Measurements from ENCODE around the gene MYO5B. TPM values are rescaled to one million over a fixed set of nuclear protein-coding genes. Genes with fewer than 3 reads are reported as not detected.

The MYO5B gene
- total RNA-seq, 4 donors from 2014 or later, result 1.9 to 18.3 (median 4.4) TPM

DNA sequence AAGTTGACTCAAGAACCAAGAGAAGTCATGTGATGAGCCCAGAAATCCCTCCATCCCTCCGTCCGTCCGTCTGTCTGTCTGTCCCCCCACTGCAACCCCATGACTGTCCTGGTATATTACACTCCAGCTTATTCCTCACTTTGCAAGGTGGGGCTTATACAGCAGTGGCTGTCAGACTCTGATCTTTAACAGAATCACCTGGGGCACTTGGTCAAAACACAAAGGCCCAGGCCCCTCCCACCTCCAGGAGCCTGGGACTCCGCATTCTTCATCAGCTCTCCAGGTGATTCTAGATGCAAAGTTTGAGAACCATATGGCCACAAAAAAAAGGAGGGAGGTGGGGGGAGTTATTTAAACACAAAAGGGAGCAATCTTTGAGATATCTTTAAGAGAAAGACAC, 61.4 kb downstream of the MYO5B start:
- WGBS, 2 donors (ENCODE audit: low coverage in 1 of 2), result 72 to 89% methylated on average over 3 to 4 of the region's 4 CpGs
- TF ChIP-seq EP300 (IDR thresholded peaks at IDR 0.05) (no peak), POLR2A (IDR thresholded peaks at IDR 0.05) (no peak), POLR2AphosphoS5 (IDR thresholded peaks at IDR 0.05) (no peak)
- TF ChIP-seq, protein P1, sequence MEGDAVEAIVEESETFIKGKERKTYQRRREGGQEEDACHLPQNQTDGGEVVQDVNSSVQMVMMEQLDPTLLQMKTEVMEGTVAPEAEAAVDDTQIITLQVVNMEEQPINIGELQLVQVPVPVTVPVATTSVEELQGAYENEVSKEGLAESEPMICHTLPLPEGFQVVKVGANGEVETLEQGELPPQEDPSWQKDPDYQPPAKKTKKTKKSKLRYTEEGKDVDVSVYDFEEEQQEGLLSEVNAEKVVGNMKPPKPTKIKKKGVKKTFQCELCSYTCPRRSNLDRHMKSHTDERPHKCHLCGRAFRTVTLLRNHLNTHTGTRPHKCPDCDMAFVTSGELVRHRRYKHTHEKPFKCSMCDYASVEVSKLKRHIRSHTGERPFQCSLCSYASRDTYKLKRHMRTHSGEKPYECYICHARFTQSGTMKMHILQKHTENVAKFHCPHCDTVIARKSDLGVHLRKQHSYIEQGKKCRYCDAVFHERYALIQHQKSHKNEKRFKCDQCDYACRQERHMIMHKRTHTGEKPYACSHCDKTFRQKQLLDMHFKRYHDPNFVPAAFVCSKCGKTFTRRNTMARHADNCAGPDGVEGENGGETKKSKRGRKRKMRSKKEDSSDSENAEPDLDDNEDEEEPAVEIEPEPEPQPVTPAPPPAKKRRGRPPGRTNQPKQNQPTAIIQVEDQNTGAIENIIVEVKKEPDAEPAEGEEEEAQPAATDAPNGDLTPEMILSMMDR (IDR thresholded peaks at IDR 0.05), result no peak
- Histone ChIP-seq H3K4me1 (no peaks in the 10 kb centered on the region), H3K4me3 (no peak overlapping the region), H3K36me3 (no peaks in the 10 kb centered on the region), H3K9me3 (no peaks in the 10 kb centered on the region), H3K27me3 (peaks cover 19% of the 10 kb centered on the region), H3K27ac (no peak overlapping the region)
- ATAC-seq, result no peak

DNA sequence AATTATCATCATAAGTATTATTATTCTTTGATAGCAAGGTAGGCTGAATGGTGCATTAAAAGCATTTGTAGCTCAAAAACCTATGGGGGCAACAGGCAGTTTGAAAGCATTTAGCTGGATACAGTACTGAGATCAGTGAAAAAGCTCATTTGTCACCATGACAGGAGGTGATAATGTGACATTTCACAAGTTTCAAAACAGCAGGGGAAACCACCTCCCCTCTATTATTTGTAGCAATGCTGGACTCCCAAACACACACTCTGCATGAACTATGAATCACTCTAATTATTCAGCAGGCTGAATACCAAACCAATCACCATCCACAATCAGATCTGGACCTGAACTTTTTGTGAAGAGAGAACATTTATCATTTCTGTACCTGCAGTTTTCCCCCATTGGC, 63.4 kb downstream of the MYO5B start:
- no peak overlapping the region for H3K27ac ChIP-seq
- TF ChIP-seq POLR2AphosphoS5 (IDR thresholded peaks at IDR 0.05) (no peak), POLR2A (IDR thresholded peaks at IDR 0.05) (no peak), EP300 (IDR thresholded peaks at IDR 0.05) (no peak)
- TF ChIP-seq, protein P1 (IDR thresholded peaks at IDR 0.05), result no peak
- ATAC-seq, result no peak

DNA sequence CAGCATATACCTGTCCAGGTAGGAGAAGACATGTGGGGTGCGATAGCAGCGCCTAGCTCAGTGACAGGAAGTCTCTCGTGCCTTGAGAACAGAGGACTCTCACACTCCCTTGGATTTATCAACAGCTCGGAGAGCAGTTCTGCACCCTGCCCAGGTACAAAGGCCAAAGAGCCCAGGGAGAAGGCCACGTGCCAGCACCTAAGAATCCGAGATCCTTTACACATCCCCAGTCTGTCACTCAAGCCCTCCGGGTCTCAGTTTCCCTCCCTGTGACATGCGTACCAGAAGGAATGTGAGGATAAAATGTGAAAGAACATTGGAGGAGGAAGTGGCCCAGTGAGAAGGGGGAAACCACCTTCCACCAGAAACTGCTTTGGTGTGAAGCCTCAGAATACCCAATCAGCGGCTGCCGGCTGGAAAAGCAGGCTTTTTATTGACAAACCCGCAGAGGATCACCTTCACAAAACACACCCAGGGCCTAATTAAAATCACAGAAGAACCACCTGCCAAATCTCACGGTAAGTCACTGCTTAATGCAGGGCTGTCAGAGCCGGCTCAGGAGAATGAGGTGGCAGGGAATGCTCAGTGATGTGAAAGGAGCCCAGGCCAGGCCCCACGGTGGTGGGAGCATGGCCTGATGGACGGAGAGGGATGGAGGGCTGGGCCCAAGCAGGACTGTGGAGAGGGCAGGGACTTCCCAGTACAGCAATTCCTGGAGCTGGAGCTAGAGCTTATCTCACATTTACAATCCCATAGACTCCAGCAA, 66.3 kb downstream of the MYO5B start:
- Histone ChIP-seq H3K36me3 (no peaks in the 10 kb centered on the region), H3K4me3 (no peak overlapping the region), H3K27ac (no peak overlapping the region), H3K9me3 (no peaks in the 10 kb centered on the region), H3K4me1 (no peaks in the 10 kb centered on the region), H3K27me3 (peaks cover 20% of the 10 kb centered on the region)
- WGBS, 2 donors (ENCODE audit: low coverage in 1 of 2), result 66 to 80% methylated on average over 5 to 8 of the region's 15 CpGs
- TF ChIP-seq, protein P1 (IDR thresholded peaks at IDR 0.05), result no peak
- TF ChIP-seq EP300 (IDR thresholded peaks at IDR 0.05) (no peak), POLR2A (IDR thresholded peaks at IDR 0.05) (no peak), POLR2AphosphoS5 (IDR thresholded peaks at IDR 0.05) (no peak)
- ATAC-seq, result no peak

More for the DNA sequence above, 63.4 kb downstream of the MYO5B start:
- no peaks in the 10 kb centered on the region for H3K4me1 ChIP-seq
- H3K27me3 ChIP-seq, result peaks cover 21% of the 10 kb centered on the region
- no peak overlapping the region for H3K4me3 ChIP-seq
- no peaks in the 10 kb centered on the region for H3K9me3 ChIP-seq
- H3K36me3 ChIP-seq, result no peaks in the 10 kb centered on the region

DNA sequence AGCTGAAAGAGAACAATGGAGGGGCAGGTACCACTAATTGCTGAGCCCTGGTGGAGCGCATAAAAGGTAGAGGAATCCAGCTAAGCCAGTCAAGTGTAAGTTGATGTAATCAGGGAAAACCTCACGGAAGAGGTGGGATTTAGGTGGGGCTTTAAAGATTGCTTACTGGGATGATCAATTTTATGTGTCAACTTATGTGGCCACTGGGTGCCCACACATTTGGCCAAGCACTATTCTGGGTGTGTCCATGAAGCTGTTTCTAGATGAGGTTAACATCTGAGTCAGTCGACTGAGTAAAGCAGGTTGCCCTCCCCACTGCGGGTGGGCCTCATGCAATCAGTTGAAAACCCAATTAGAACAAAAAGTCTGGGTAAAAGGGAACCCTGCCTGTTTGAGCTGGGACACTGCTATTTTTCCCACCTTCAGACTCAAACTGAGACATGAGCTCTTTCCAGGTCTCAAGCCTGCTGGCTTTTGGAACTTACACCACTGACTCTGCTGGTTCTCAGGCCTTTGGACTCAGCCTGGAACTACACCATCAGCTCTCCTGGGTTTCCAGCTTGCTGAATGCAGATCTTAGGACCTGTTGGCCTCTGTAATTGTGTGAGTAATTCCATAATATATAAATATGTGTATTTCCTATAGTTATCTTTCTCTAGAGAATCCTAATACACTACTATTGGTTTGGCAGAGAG, 67.3 kb downstream of the MYO5B start:
- no peaks in the 10 kb centered on the region for H3K36me3 ChIP-seq
- 72 to 74% methylated on average over 2 to 4 of the region's 4 CpGs for WGBS, 2 donors (ENCODE audit: low coverage in 1 of 2)
- peaks cover 17% of the 10 kb centered on the region for H3K27me3 ChIP-seq
- TF ChIP-seq EP300 (IDR thresholded peaks at IDR 0.05), result no peak
- no peak for TF ChIP-seq POLR2AphosphoS5 (IDR thresholded peaks at IDR 0.05)
- TF ChIP-seq POLR2A (IDR thresholded peaks at IDR 0.05), result no peak
- TF ChIP-seq, protein P1 (IDR thresholded peaks at IDR 0.05), result no peak
- no peaks in the 10 kb centered on the region for H3K4me1 ChIP-seq
- no peak for ATAC-seq
- no peak overlapping the region for H3K4me3 ChIP-seq
- H3K27ac ChIP-seq, result no peak overlapping the region
- H3K9me3 ChIP-seq, result no peaks in the 10 kb centered on the region

DNA sequence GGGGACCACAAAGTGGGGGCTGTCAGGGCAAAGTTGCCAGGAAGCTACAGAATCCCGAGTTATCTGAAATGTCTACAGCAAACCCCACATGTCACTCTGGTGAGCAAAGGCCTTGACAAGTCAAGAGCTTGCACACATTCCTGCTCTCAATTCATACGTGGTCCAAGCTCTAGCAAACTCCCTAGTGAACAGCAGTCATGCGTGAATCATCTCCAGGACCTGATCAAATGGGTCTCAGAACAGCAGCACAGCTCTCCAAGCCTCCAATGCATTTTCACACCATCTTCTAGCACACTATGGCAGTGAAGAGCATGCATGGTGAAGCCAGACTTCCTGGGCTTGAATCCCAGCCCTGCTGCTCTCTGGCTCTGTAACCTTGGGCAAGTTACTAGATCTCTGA, 68.5 kb downstream of the MYO5B start:
- no peak overlapping the region for H3K4me3 ChIP-seq
- H3K4me1 ChIP-seq, result no peaks in the 10 kb centered on the region
- H3K36me3 ChIP-seq, result no peaks in the 10 kb centered on the region
- no peak overlapping the region for H3K27ac ChIP-seq
- 50 to 56% methylated on average over 3 of the region's 3 CpGs for WGBS, 2 donors (ENCODE audit: low coverage in 1 of 2)
- no peak for ATAC-seq
- no peak for TF ChIP-seq EP300 (IDR thresholded peaks at IDR 0.05)
- TF ChIP-seq, protein P1 (IDR thresholded peaks at IDR 0.05), result no peak
- peaks cover 20% of the 10 kb centered on the region for H3K27me3 ChIP-seq
- no peaks in the 10 kb centered on the region for H3K9me3 ChIP-seq
